ENCODE data around the gene EXOC4.

DNA sequence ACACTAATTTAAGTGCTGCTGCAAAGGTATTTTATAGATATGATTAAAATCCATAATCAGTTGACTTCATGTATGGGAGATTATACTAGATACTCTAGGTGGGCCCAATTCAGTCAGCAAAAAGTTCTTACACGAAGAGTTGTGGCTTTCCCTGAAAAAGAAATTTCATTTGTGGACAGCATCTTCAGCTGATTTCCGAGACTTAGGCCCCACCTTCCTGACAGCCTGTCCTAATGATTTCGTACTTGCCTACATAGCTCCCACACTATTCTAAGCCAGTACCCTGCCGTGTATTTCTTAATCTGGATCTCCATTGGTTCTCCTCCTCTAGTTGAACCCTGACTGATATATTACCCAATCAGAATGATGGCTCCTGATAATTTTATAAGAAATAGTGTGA is 297.9 kb downstream of the EXOC4 start:
- no peak for TF ChIP-seq POLR2A (IDR thresholded peaks at IDR 0.05; ENCODE audit: low read length)
- no peak for TF ChIP-seq GATA1 (IDR thresholded peaks at IDR 0.05; ENCODE audit: low read depth, low read length)

Data from erythroblast (primary cell).